ENCODE measurements around the gene MMEL1. TPM values are rescaled to one million over a fixed set of nuclear protein-coding genes. Genes with fewer than 3 reads are reported as not detected.
A peak's percentile ranks its signal among the peaks of the same experiment; 100 is the strongest.

MMEL1 gene
- total and polyA plus RNA-seq, 2 donors (not counting 1 experiment from before 2014, with no cell fraction given), result not detected

- H3K9me3 Mint-ChIP-seq (ENCODE audit: insufficient read depth), result no peaks in the 10 kb centered on the region
- peak; percentile 63 for ATAC-seq (ENCODE audit: low read depth)
- POLR2A ChIA-PET, result interaction anchor here (2.5 kb wide), 1 partner anchor 23 kb away, joined by 18 read pairs; the partner anchor contains the start of gene PRXL2B
- intact Hi-C loops (cut with micrococcal nuclease), result no loop called here
- H3K4me1 Mint-ChIP-seq, result peaks cover 19% of the 10 kb centered on the region
- H4K20me1 ChIP-seq (ENCODE audit: control insufficient read depth, insufficient read depth, low read length, poor library complexity, severe bottlenecking), result peaks cover 32% of the 10 kb centered on the region
- no peak overlapping the region for H3K27ac Mint-ChIP-seq
- peaks cover 0 to 52% of the 10 kb centered on the region in 2 experiments for H3K36me3 ChIP-seq (replicated peaks in 1 of 2; ENCODE audit: control extremely low read depth in 1 of 2, control insufficient read depth in 1 of 2, extremely low read depth in 1 of 2, insufficient read depth in 2 of 2, low read length in 1 of 2)
- no peak overlapping the region for H2AFZ ChIP-seq (ENCODE audit: insufficient read depth, low read depth, low read length, poor library complexity, severe bottlenecking)
- no peak overlapping the region for H3K9ac ChIP-seq (ENCODE audit: low read length)
- CTCF ChIA-PET, result interaction anchor here (0.8 to 4.0 kb wide), 8 partner anchors 10 to 84 kb away, joined by 3 to 33 read pairs (median 4); partner anchors contain the start of gene PRXL2B
- 95% methylated on average over 17 of the region's 24 CpGs for WGBS (ENCODE audit: insufficient coverage)
- TF ChIP-seq EZH2 (IDR thresholded peaks at IDR 0.05; ENCODE audit: borderline replicate concordance, insufficient read depth, low read depth, low read length, poor library complexity, severe bottlenecking) (no peak), CTCF (IDR thresholded peaks at IDR 0.05) (peak; percentile 64)
- no peak overlapping the region for H3K4me3 Mint-ChIP-seq
- peaks cover 17% of the 10 kb centered on the region for H3K79me2 ChIP-seq (ENCODE audit: control insufficient read depth, insufficient read depth, low read length)
- H3K4me3 ChIP-seq (ENCODE audit: control extremely low read depth in 1 of 5, extremely low read depth in 1 of 5, insufficient read depth in 1 of 5, low read depth in 2 of 5, low read length in 4 of 5), result no peak overlapping the region
- H3K27me3 ChIP-seq (replicated peaks in 1 of 4; ENCODE audit: control extremely low read depth in 1 of 4, control insufficient read depth in 3 of 4, insufficient read depth in 4 of 4, low read length in 3 of 4), result no peaks in the 10 kb centered on the region
- no peaks in the 10 kb centered on the region for H3K27me3 Mint-ChIP-seq
- peaks cover 0 to 3% (median 0%) of the 10 kb centered on the region in 3 donors for H3K9me3 ChIP-seq (ENCODE audit: control extremely low read depth in 1 of 3, control insufficient read depth in 2 of 3, insufficient read depth in 1 of 3, low read length in 2 of 3)
- H3K4me1 ChIP-seq (ENCODE audit: control insufficient read depth in 2 of 2, insufficient read depth in 2 of 2, low read length in 2 of 2), result peaks cover 13 to 19% of the 10 kb centered on the region in 2 donors
- H3K4me2 ChIP-seq (replicated peaks; ENCODE audit: low read depth, low read length, poor library complexity, severe bottlenecking), result no peak overlapping the region
- H3K27ac ChIP-seq (ENCODE audit: low read length in 2 of 2), result no peak overlapping the region
- DNase-seq, result peak; percentile 54
These were observed 70.6 kb downstream of the MMEL1 start for GRCh38 chr1:2561898-2562895.

Data from B cell (primary cell).